H9 (cell line): ENCODE data around the gene NONO. TPM values are rescaled to one million over a fixed set of nuclear protein-coding genes. Genes with fewer than 3 reads are reported as not detected.
A peak's percentile ranks its signal among the peaks of the same experiment; 100 is the strongest.

Experiments used
- DNase-seq: peaks from one replicate; pipeline ENCODE4 v3.0.0-alpha.2; 2017
- H2AFZ ChIP-seq: one replicate; pipeline ENCODE4 v1.6.1; 2013; ENCODE audit warnings: mild to moderate bottlenecking, low read length, control low read depth, moderate library complexity
- H2AK5ac ChIP-seq: 2 replicates; pipeline ENCODE4 v1.6.1; 2013; ENCODE audit warnings: low read length, control low read depth, mixed read lengths; ENCODE audit not compliant: insufficient read length
- H2BK120ac ChIP-seq: one replicate; pipeline ENCODE4 v1.6.1; 2013; ENCODE audit warnings: low read depth, mild to moderate bottlenecking, low read length, control low read depth, inconsistent platforms; ENCODE audit not compliant: poor library complexity, severe bottlenecking
- H2BK12ac ChIP-seq: 2 replicates; pipeline ENCODE4 v1.6.1; 2013; ENCODE audit warnings: low read length, control low read depth, mixed read lengths, low read depth; ENCODE audit not compliant: insufficient read length
- H2BK15ac ChIP-seq: 2 replicates; pipeline ENCODE4 v1.6.1; 2013; ENCODE audit warnings: low read depth, low read length, control low read depth
- H2BK20ac ChIP-seq: one replicate; pipeline ENCODE4 v1.6.1; 2013; ENCODE audit warnings: low read depth, mild to moderate bottlenecking, low read length, control low read depth, inconsistent platforms; ENCODE audit not compliant: poor library complexity, severe bottlenecking
- H2BK5ac ChIP-seq: 2 replicates; pipeline ENCODE4 v1.6.1; 2013; ENCODE audit warnings: low read length, control low read depth, mixed read lengths; ENCODE audit not compliant: insufficient read length
- H3K14ac ChIP-seq: 2 replicates; pipeline ENCODE4 v1.6.1; 2013; ENCODE audit warnings: low read length, control low read depth; ENCODE audit not compliant: insufficient read depth
- H3K18ac ChIP-seq: 2 replicates; pipeline ENCODE4 v1.6.1; 2013; ENCODE audit warnings: low read depth, mild to moderate bottlenecking, mixed read lengths, low read length, control low read depth; ENCODE audit not compliant: insufficient read length
- H3K23ac ChIP-seq: 2 replicates; pipeline ENCODE4 v1.6.1; 2013; ENCODE audit warnings: low read length, control low read depth, mixed read lengths, low read depth; ENCODE audit not compliant: insufficient read length
- H3K23me2 ChIP-seq: 2 replicates; pipeline ENCODE4 v1.6.1; 2013; ENCODE audit warnings: low read depth, mild to moderate bottlenecking, mixed read lengths, low read length, control low read depth; ENCODE audit not compliant: insufficient read length, poor library complexity, severe bottlenecking
- H3K27ac ChIP-seq: 2 replicates; pipeline ENCODE4 v1.5.1; 2013; ENCODE audit warnings: low read length, control low read depth, mixed read lengths, low read depth; ENCODE audit not compliant: insufficient read length
- H3K27me3 ChIP-seq: 2 replicates; pipeline ENCODE4 v1.6.1; 2013; ENCODE audit warnings: low read length, control low read depth, inconsistent platforms; ENCODE audit not compliant: insufficient read depth
- H3K4ac ChIP-seq: 2 replicates; pipeline ENCODE4 v1.6.1; 2013; ENCODE audit warnings: low read depth, mild to moderate bottlenecking, control low read depth, inconsistent platforms, low read length, moderate library complexity
- H3K4me1 ChIP-seq: 2 replicates; pipeline ENCODE4 v1.6.1; 2013; ENCODE audit warnings: low read length, control low read depth, inconsistent platforms; ENCODE audit not compliant: insufficient read depth
- H3K4me2 ChIP-seq: 2 replicates; pipeline ENCODE4 v1.6.1; 2013; ENCODE audit warnings: low read length, control low read depth, mixed read lengths; ENCODE audit not compliant: insufficient read length, insufficient read depth
- H3K56ac ChIP-seq: 2 replicates; pipeline ENCODE4 v1.6.1; 2013; ENCODE audit warnings: low read depth, mild to moderate bottlenecking, mixed read lengths, low read length, control low read depth; ENCODE audit not compliant: insufficient read length
- H3K79me1 ChIP-seq: 2 replicates; pipeline ENCODE4 v1.6.1; 2013; ENCODE audit warnings: low read depth, mild to moderate bottlenecking, moderate library complexity, low read length, control low read depth, inconsistent platforms; ENCODE audit not compliant: insufficient read depth, poor library complexity, severe bottlenecking
- H3K79me2 ChIP-seq: 2 replicates; pipeline ENCODE4 v1.6.1; 2013; ENCODE audit warnings: low read length, control low read depth, inconsistent platforms; ENCODE audit not compliant: insufficient read depth
- H3K9ac ChIP-seq: 2 replicates; pipeline ENCODE4 v1.6.1; 2013; ENCODE audit warnings: low read length, control low read depth, mixed read lengths; ENCODE audit not compliant: insufficient read length; ENCODE audit errors: extremely low read depth
- H3K9me3 ChIP-seq: one replicate; pipeline ENCODE4 v1.6.1; 2013; ENCODE audit warnings: low read depth, low read length, inconsistent platforms; ENCODE audit not compliant: control insufficient read depth
- H3T11ph ChIP-seq: one replicate; pipeline ENCODE4 v1.6.1; 2013; ENCODE audit warnings: mild to moderate bottlenecking, low read length, control low read depth, inconsistent platforms
- H4K20me1 ChIP-seq: one replicate; pipeline ENCODE4 v1.6.1; 2013; ENCODE audit not compliant: control insufficient read depth, insufficient read length, insufficient read depth
- H4K5ac ChIP-seq: 2 replicates; pipeline ENCODE4 v1.6.1; 2013; ENCODE audit warnings: low read depth, mild to moderate bottlenecking, mixed read lengths, low read length, control low read depth; ENCODE audit not compliant: insufficient read length
- H4K8ac ChIP-seq: replicated peaks from 2 replicates; pipeline ENCODE4 v1.6.1; 2013; ENCODE audit warnings: low read length, control low read depth, mixed read lengths, low read depth; ENCODE audit not compliant: insufficient read length
- H4K91ac ChIP-seq: 2 replicates; pipeline ENCODE4 v1.6.1; 2013; ENCODE audit warnings: low read depth, mild to moderate bottlenecking, moderate library complexity, mixed read lengths, low read length, control low read depth; ENCODE audit not compliant: insufficient read length
- H3K27ac Mint-ChIP-seq, 3 experiments: 2 replicates in 2 of 3; 3 replicates in 1 of 3; pipeline ENCODE4 v1.8.0; 2020 to 2021; ENCODE audit warnings: mixed read lengths in 3 of 3, mild to moderate bottlenecking in 1 of 3, moderate library complexity in 1 of 3
- H3K27me3 Mint-ChIP-seq: 2 replicates; pipeline ENCODE4 v1.8.0; 2021; ENCODE audit warnings: low read depth, mild to moderate bottlenecking, moderate library complexity, mixed read lengths
- H3K36me3 Mint-ChIP-seq, 3 experiments: 2 replicates in 2 of 3; 3 replicates in 1 of 3; pipeline ENCODE4 v1.8.0; 2020 to 2021; ENCODE audit warnings: low read depth in 3 of 3, mixed read lengths in 3 of 3; ENCODE audit not compliant: insufficient read depth in 1 of 3
- H3K4me1 Mint-ChIP-seq, 2 experiments: 2 replicates each; pipeline ENCODE4 v1.8.0; 2020; ENCODE audit warnings: mixed read lengths in 2 of 2
- H3K4me3 Mint-ChIP-seq, 2 experiments: 2 replicates in 1 of 2; 3 replicates in 1 of 2; pipeline ENCODE4 v1.8.0; 2020 to 2021; ENCODE audit warnings: mild to moderate bottlenecking in 2 of 2, mixed read lengths in 2 of 2, moderate library complexity in 1 of 2
- H3K9me3 Mint-ChIP-seq, 2 experiments: 2 replicates in 1 of 2; 3 replicates in 1 of 2; pipeline ENCODE4 v1.8.0; 2020; ENCODE audit warnings: mild to moderate bottlenecking in 2 of 2, mixed read lengths in 2 of 2, moderate library complexity in 1 of 2
- CTCF ChIP-seq: fragments of 200-600 bp; sonication (generic); conservative IDR thresholded peaks from 3 replicates; pipeline ENCODE4 v1.8.0; 2021; ENCODE audit warnings: antibody characterized with exemption, mild to moderate bottlenecking
- WGBS: extraction: QIAGEN DNeasy Blood & Tissue Kit; methylation state at CpG from one replicate; pipeline ENCODE4 v1.1.7; 2013; ENCODE audit warnings: missing lambda C conversion rate, low lambda C conversion rate, mixed read lengths; ENCODE audit not compliant: insufficient read length; ENCODE audit errors: extremely low coverage; 5-methylcytosine and 5-hydroxymethylcytosine counted together
- total RNA-seq: library from RNA; stranded (reverse); gene quantifications from 2 replicates; pipeline ENCODE4 v1.2.1, GENCODE V29; 2021

Gene NONO
- total RNA-seq, 1 experiment from 2014 or later, result 703 TPM

GRCh38 chrX:71252221-71252620, 31.2 kb upstream of the NONO start:
- Histone ChIP-seq H3K23me2 (peaks cover 14% of the 10 kb centered on the region), H3K14ac (no peak overlapping the region), H3K4me1 (no peaks in the 10 kb centered on the region), H3K9ac (peak overlapping the region; percentile 43), H3K79me1 (no peaks in the 10 kb centered on the region), H3K79me2 (peaks cover 2% of the 10 kb centered on the region; the same call in 1 of the 2 replicates), H3K4ac (no peak overlapping the region), H2BK15ac (no peak overlapping the region), H4K20me1 (no peaks in the 10 kb centered on the region), H3K18ac (no peak overlapping the region), H3K23ac (no peak overlapping the region), H2BK5ac (no peak overlapping the region), H4K91ac (no peak overlapping the region), H2AFZ (no peak overlapping the region), H3K9me3 (peaks cover 21% of the 10 kb centered on the region), H3K27ac (no peak overlapping the region), H4K8ac (no peak overlapping the region), H2BK120ac (no peak overlapping the region), H2AK5ac (no peak overlapping the region), H3K27me3 (no peaks in the 10 kb centered on the region), H3K4me2 (peak overlapping the region; percentile 55), H3T11ph (no peak overlapping the region), H2BK12ac (no peak overlapping the region), H3K56ac (no peak overlapping the region), H4K5ac (no peak overlapping the region), H2BK20ac (no peak overlapping the region)
- H3K9me3 Mint-ChIP-seq, result peaks cover 78 to 82% of the 10 kb centered on the region in 2 experiments
- H3K27me3 Mint-ChIP-seq, result no peaks in the 10 kb centered on the region
- H3K4me3 Mint-ChIP-seq, result peak overlapping the region; percentile 93 to 95
- H3K4me1 Mint-ChIP-seq, result peaks cover 10 to 27% of the 10 kb centered on the region in 2 experiments
- WGBS, result 100% methylated on average over 2 of the region's 2 CpGs
- peak overlapping the region in 1 of 3 experiments; percentile 66; a peak in 2 of 7 replicates for H3K27ac Mint-ChIP-seq
- DNase-seq, result no peak
- TF ChIP-seq CTCF, result no peak
- H3K36me3 Mint-ChIP-seq, result peaks cover 34 to 53% (median 40%) of the 10 kb centered on the region in 3 experiments
